Brain microvascular endothelial cell (primary cell): Measurements from ENCODE around the gene TP53.

ENCODE experiments used
- DNase-seq: peaks from one replicate; pipeline ENCODE4 v3.0.0-alpha.2; 2020
- H3K27ac ChIP-seq: fragments of 250-450 bp; sonication (Bioruptor Pico); 2 replicates; pipeline ENCODE4 v1.5.1; 2020; ENCODE audit warnings: mild to moderate bottlenecking, moderate library complexity
- H3K27me3 ChIP-seq: fragments of 250-450 bp; sonication (Bioruptor Pico); replicated peaks from 2 replicates; pipeline ENCODE4 v1.5.1; 2020; ENCODE audit warnings: mild to moderate bottlenecking
- H3K36me3 ChIP-seq: fragments of 250-450 bp; sonication (Bioruptor Pico); replicated peaks from 2 replicates; pipeline ENCODE4 v1.5.1; 2020; ENCODE audit warnings: mild to moderate bottlenecking
- H3K4me3 ChIP-seq: 2 replicates; pipeline ENCODE4 v1.5.1; 2011; ENCODE audit warnings: low read depth, mild to moderate bottlenecking, control low read depth, low read length, moderate library complexity
- in situ Hi-C: cut with HindIII; loops from 2 replicates; pipeline ENCODE4 v1.10.0; 2017; ENCODE audit warnings: low sequenced_read_pairs, low pct_ligation_motif_present
- TF ChIP-seq, protein P1 (sequence below): IDR thresholded peaks from 2 replicates; pipeline ENCODE4 v1.5.1; 2011; ENCODE audit warnings: low read depth, mild to moderate bottlenecking, moderate library complexity, low read length, control low read depth, inconsistent platforms; ENCODE audit errors: missing control alignments

The TP53 gene

DNA sequence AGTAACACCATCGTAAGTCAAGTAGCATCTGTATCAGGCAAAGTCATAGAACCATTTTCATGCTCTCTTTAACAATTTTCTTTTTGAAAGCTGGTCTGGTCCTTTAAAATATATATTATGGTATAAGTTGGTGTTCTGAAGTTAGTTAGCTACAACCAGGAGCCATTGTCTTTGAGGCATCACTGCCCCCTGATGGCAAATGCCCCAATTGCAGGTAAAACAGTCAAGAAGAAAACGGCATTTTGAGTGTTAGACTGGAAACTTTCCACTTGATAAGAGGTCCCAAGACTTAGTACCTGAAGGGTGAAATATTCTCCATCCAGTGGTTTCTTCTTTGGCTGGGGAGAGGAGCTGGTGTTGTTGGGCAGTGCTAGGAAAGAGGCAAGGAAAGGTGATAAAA is 14.1 kb downstream of the TP53 start:
- Histone ChIP-seq H3K27ac (no peak overlapping the region), H3K27me3 (no peaks in the 10 kb centered on the region), H3K36me3 (peaks cover 70% of the 10 kb centered on the region), H3K4me3 (no peak overlapping the region)
- in situ Hi-C loops, result no loop called here
- no peak for DNase-seq
- TF ChIP-seq, protein P1, sequence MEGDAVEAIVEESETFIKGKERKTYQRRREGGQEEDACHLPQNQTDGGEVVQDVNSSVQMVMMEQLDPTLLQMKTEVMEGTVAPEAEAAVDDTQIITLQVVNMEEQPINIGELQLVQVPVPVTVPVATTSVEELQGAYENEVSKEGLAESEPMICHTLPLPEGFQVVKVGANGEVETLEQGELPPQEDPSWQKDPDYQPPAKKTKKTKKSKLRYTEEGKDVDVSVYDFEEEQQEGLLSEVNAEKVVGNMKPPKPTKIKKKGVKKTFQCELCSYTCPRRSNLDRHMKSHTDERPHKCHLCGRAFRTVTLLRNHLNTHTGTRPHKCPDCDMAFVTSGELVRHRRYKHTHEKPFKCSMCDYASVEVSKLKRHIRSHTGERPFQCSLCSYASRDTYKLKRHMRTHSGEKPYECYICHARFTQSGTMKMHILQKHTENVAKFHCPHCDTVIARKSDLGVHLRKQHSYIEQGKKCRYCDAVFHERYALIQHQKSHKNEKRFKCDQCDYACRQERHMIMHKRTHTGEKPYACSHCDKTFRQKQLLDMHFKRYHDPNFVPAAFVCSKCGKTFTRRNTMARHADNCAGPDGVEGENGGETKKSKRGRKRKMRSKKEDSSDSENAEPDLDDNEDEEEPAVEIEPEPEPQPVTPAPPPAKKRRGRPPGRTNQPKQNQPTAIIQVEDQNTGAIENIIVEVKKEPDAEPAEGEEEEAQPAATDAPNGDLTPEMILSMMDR, result peak; percentile 62

GRCh38 chr17:7668482-7668881 is 18.8 kb downstream of the TP53 start:
- DNase-seq, result no peak
- TF ChIP-seq, protein P1, result no peak
- no peak overlapping the region for H3K27ac ChIP-seq
- no peaks in the 10 kb centered on the region for H3K27me3 ChIP-seq
- no peak overlapping the region for H3K4me3 ChIP-seq
- peaks cover 52% of the 10 kb centered on the region for H3K36me3 ChIP-seq
- in situ Hi-C loops, result no loop called here

DNA sequence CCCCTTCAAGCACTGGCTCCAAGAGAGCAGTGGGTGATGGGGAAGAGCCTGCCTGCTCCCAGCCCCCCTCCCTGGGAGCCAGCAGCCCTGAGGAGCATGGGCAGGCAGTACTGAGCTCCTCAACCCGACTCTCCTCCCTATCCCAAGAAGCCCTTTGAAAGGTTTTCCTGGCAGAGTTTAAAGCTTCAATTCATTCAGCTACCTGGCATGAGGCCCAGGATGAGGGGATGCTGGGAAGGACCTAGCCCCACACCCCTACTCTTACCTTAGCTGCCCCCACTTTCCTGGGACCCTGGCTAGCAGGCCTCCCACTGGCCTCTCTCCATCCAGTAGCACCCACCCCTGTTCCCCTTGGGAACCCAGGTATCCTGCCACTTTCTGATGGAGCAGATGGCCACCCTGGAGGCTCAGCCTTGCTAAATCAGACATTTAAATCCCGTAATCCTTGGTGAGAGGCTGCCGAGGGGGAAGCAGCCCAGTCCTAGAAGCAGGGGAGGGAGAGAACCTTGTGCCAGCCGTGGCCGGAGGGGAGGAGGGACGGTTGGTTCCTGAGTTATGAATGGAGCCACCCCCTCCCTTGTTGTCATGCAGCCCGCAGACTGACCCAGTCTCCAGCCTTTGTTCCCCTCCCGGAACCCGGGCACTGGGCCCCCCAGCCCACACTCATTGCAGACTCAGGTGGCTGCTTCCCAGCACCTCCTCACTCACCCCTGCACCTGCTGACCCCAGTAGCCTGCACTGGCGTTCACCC is 19.5 kb downstream of the TP53 start:
- H3K36me3 ChIP-seq, result peaks cover 46% of the 10 kb centered on the region
- in situ Hi-C loops, result no loop called here

GRCh38 chr17:7656958-7657609 is 30.2 kb downstream of the TP53 start:
- H3K4me3 ChIP-seq, result no peak overlapping the region
- no peak for DNase-seq
- in situ Hi-C loops, result no loop called here
- H3K27ac ChIP-seq, result no peak overlapping the region
- peaks cover 16% of the 10 kb centered on the region for H3K27me3 ChIP-seq
- TF ChIP-seq, protein P1, result no peak
- H3K36me3 ChIP-seq, result no peaks in the 10 kb centered on the region

More for the DNA sequence above, 19.5 kb downstream of the TP53 start:
- H3K27ac ChIP-seq, result no peak overlapping the region
- H3K27me3 ChIP-seq, result no peaks in the 10 kb centered on the region
- no peak for DNase-seq
- H3K4me3 ChIP-seq, result no peak overlapping the region
- TF ChIP-seq, protein P1, result no peak

- TF ChIP-seq, protein P1, result no peak
- Histone ChIP-seq H3K27me3 (peaks cover 28% of the 10 kb centered on the region), H3K36me3 (no peaks in the 10 kb centered on the region)
Observed at GRCh38 chr17:7655541-7655840, 31.8 kb downstream of the TP53 start.

More at GRCh38 chr17:7655541-7655840, 31.8 kb downstream of the TP53 start:
- H3K4me3 ChIP-seq, result no peak overlapping the region
- H3K27ac ChIP-seq, result no peak overlapping the region
- no peak for DNase-seq
- in situ Hi-C loops, result no loop called here
